Stimulated activated CD4-positive, alpha-beta T cell treated with anti-CD3 and anti-CD28 coated beads, Interleukin-2, amount 100 ng/mL, for 24 hours (primary cell): ENCODE measurements around the gene TMCC2.
"Not testable (repeated sequence)": the region's sequence is repeated elsewhere in the genome, so short reads cannot be mapped to it uniquely, and the experiment has no call there.

ENCODE experiments used
- DNase-seq, 2 donors: peaks; one replicate each; pipeline ENCODE4 v3.0.0-alpha.2; 2020

The TMCC2 gene

GRCh38 chr1:205284420-205285144 is 56.8 kb downstream of the TMCC2 start:
- DNase-seq: peak; percentile 76 to 77

- DNase-seq: peak; percentile 53 to 59
Measured at GRCh38 chr1:205285381-205286101, 57.8 kb downstream of the TMCC2 start.

GRCh38 chr1:205286335-205286950 is 58.7 kb downstream of the TMCC2 start:
- peak; percentile 54 to 80 for DNase-seq

- DNase-seq: no peak
Measured at GRCh38 chr1:205287076-205287475, 59.3 kb downstream of the TMCC2 start.

GRCh38 chr1:205287767-205288559 is 60.2 kb downstream of the TMCC2 start:
- DNase-seq: peak; percentile 69 to 78

- DNase-seq: no peak
Measured at GRCh38 chr1:205291596-205291995, 63.9 kb downstream of the TMCC2 start.

GRCh38 chr1:205293350-205294074 is 65.8 kb downstream of the TMCC2 start:
- no peak for DNase-seq

GRCh38 chr1:205294175-205294917 is 66.6 kb downstream of the TMCC2 start:
- DNase-seq: no peak

GRCh38 chr1:205294934-205295333 is 67.2 kb downstream of the TMCC2 start:
- DNase-seq: no peak

- DNase-seq: no peak
Measured at GRCh38 chr1:205296154-205296553, 68.4 kb downstream of the TMCC2 start.

- DNase-seq: not testable (repeated sequence)
Measured at GRCh38 chr1:205297546-205298177, 69.9 kb downstream of the TMCC2 start.

GRCh38 chr1:205298191-205298994 is 70.6 kb downstream of the TMCC2 start:
- no peak for DNase-seq

- no peak for DNase-seq
Measured at GRCh38 chr1:205300149-205300548, 72.4 kb downstream of the TMCC2 start.

- DNase-seq: no peak
Measured at GRCh38 chr1:205301205-205301821, 73.6 kb downstream of the TMCC2 start.

GRCh38 chr1:205301842-205302588 is 74.3 kb downstream of the TMCC2 start:
- DNase-seq: no peak

- DNase-seq: no peak
Measured at GRCh38 chr1:205303247-205303888, 75.6 kb downstream of the TMCC2 start.

GRCh38 chr1:205304046-205304694 is 76.4 kb downstream of the TMCC2 start:
- DNase-seq: no peak

- DNase-seq: no peak
Measured at GRCh38 chr1:205304695-205305070, 76.9 kb downstream of the TMCC2 start.
